H1 (cell line): ENCODE measurements around the gene PYGL. TPM values are rescaled to one million over a fixed set of nuclear protein-coding genes. Genes with fewer than 3 reads are reported as not detected.
"Not testable (repeated sequence)": the region's sequence is repeated elsewhere in the genome, so short reads cannot be mapped to it uniquely, and the experiment has no call there.

Experiments used
- CTCF ChIA-PET: fragments of 300-600 bp; sonication (Branson Sonifier 250); formaldehyde crosslinking; loops from one replicate; lab custom pipeline; 2021; ENCODE audit not compliant: partially characterized antibody; lab: Charles Lee
- POLR2A ChIA-PET: fragments of 300-600 bp; sonication (Branson Sonifier 250); formaldehyde crosslinking; loops from one replicate; lab custom pipeline; 2021; ENCODE audit warnings: inconsistent platforms; ENCODE audit not compliant: partially characterized antibody; lab: Charles Lee
- DNase-seq, 2 experiments: peaks; one replicate each; pipeline versions ENCODE4 v3.0.0 to v3.0.0-alpha.2; 2010 to 2022; ENCODE audit warnings: low spot score in 2 of 2, low read depth in 1 of 2, mixed read lengths in 1 of 2
- FAIRE-seq: peaks from 2 replicates; lab custom pipeline; 2011; peaks lifted over from hg19 to GRCh38; lab: Jason Lieb, UNC
- H2AFZ ChIP-seq: 2 replicates; pipeline ENCODE4 v1.8.1; 2012; ENCODE audit warnings: low read length, inconsistent platforms
- H2AK5ac ChIP-seq: 2 replicates; pipeline ENCODE4 v1.6.1; 2013; ENCODE audit warnings: low read depth, low read length
- H2BK120ac ChIP-seq: replicated peaks from 2 replicates; pipeline ENCODE3; 2013; ENCODE audit warnings: low read depth, low read length, inconsistent platforms
- H2BK12ac ChIP-seq: 2 replicates; pipeline ENCODE4 v1.6.1; 2013; ENCODE audit warnings: low read depth, low read length
- H2BK15ac ChIP-seq: 2 replicates; pipeline ENCODE4 v1.6.1; 2013; ENCODE audit warnings: low read length
- H2BK20ac ChIP-seq: 2 replicates; pipeline ENCODE4 v1.6.1; 2013; ENCODE audit warnings: low read length
- H2BK5ac ChIP-seq: 2 replicates; pipeline ENCODE4 v1.6.1; 2013; ENCODE audit warnings: low read depth, low read length
- H3K14ac ChIP-seq: 2 replicates; pipeline ENCODE4 v1.6.1; 2013; ENCODE audit warnings: inconsistent platforms; ENCODE audit not compliant: insufficient read length
- H3K18ac ChIP-seq: 2 replicates; pipeline ENCODE4 v1.6.1; 2013; ENCODE audit warnings: low read length; ENCODE audit errors: extremely low read depth
- H3K23ac ChIP-seq: 2 replicates; pipeline ENCODE4 v1.6.1; 2013; ENCODE audit warnings: inconsistent platforms; ENCODE audit not compliant: insufficient read length
- H3K23me2 ChIP-seq: 2 replicates; pipeline ENCODE4 v1.6.1; 2013; ENCODE audit warnings: low read depth, low read length
- H3K27ac ChIP-seq: 2 replicates; pipeline ENCODE4 v1.6.1; 2011; ENCODE audit warnings: low read depth, low read length, inconsistent platforms
- H3K27me3 ChIP-seq, 4 experiments: replicated peaks in 1 of 4; 1 replicate in 1 of 4; 2 replicates in 3 of 4; pipeline versions ENCODE4 v1.6.1 to v1.8.1; 2011 to 2013; ENCODE audit warnings: low read length in 3 of 4, mild to moderate bottlenecking in 3 of 4, inconsistent platforms in 2 of 4, mixed read lengths in 2 of 4, moderate library complexity in 1 of 4; ENCODE audit not compliant: control insufficient read depth in 3 of 4, insufficient read depth in 3 of 4; ENCODE audit errors: extremely low read depth in 1 of 4
- H3K36me3 ChIP-seq, 4 experiments: 2 replicates each; pipeline versions ENCODE4 v1.6.1 to v1.8.1; 2011 to 2013; ENCODE audit warnings: mild to moderate bottlenecking in 4 of 4, low read length in 3 of 4, moderate library complexity in 2 of 4, control low read depth in 1 of 4, inconsistent platforms in 1 of 4; ENCODE audit not compliant: insufficient read depth in 4 of 4, control insufficient read depth in 2 of 4
- H3K4ac ChIP-seq: replicated peaks from 2 replicates; pipeline ENCODE3; 2013; ENCODE audit warnings: low read length, low read depth, mixed read lengths, inconsistent platforms; ENCODE audit not compliant: insufficient read length
- H3K4me1 ChIP-seq, 4 experiments: replicated peaks in 1 of 4; 1 replicate in 1 of 4; 2 replicates in 3 of 4; pipeline versions ENCODE4 v1.6.1 to v1.8.1; 2011 to 2013; ENCODE audit warnings: low read length in 3 of 4, inconsistent platforms in 2 of 4, mixed read lengths in 1 of 4; ENCODE audit not compliant: insufficient read depth in 4 of 4, control insufficient read depth in 3 of 4
- H3K4me2 ChIP-seq, 2 experiments: 2 replicates each; pipeline versions ENCODE4 v1.6.1 to v1.8.1; 2011 to 2013; ENCODE audit warnings: low read depth in 2 of 2, low read length in 2 of 2, control low read depth in 1 of 2, inconsistent platforms in 1 of 2, mild to moderate bottlenecking in 1 of 2; ENCODE audit not compliant: insufficient read depth in 1 of 2
- H3K4me3 ChIP-seq, 4 experiments: fragments of 200-600, 300-600 bp in 1 of 4; sonication (generic), shearing (Covaris generic), sonication (Bioruptor Twin) in 1 of 4; 2 replicates each; pipeline versions ENCODE4 v1.5.1 to v1.8.1; 2011 to 2016; ENCODE audit warnings: low read length in 4 of 4, low read depth in 3 of 4, control low read depth in 2 of 4, inconsistent platforms in 2 of 4, mild to moderate bottlenecking in 2 of 4, mixed read lengths in 1 of 4, moderate library complexity in 1 of 4; ENCODE audit not compliant: insufficient read depth in 2 of 4; ENCODE audit errors: extremely low read depth in 1 of 4
- H3K56ac ChIP-seq: replicated peaks from 2 replicates; pipeline ENCODE3; 2013; ENCODE audit warnings: low read depth, mild to moderate bottlenecking, mixed read lengths, low read length, inconsistent platforms; ENCODE audit not compliant: insufficient read length
- H3K79me1 ChIP-seq: 2 replicates; pipeline ENCODE4 v1.6.1; 2013; ENCODE audit warnings: low read depth, low read length, control low read depth
- H3K79me2 ChIP-seq, 2 experiments: 2 replicates each; pipeline versions ENCODE4 v1.6.1 to v1.8.1; 2012 to 2013; ENCODE audit warnings: low read length in 2 of 2, mild to moderate bottlenecking in 2 of 2, inconsistent platforms in 1 of 2; ENCODE audit not compliant: insufficient read depth in 2 of 2, control insufficient read depth in 1 of 2
- H3K9ac ChIP-seq, 4 experiments: replicated peaks in 1 of 4; 1 replicate in 1 of 4; 2 replicates in 3 of 4; pipeline versions ENCODE4 v1.6.1 to v1.8.1; 2011 to 2013; ENCODE audit warnings: low read depth in 3 of 4, low read length in 3 of 4, control low read depth in 2 of 4, mild to moderate bottlenecking in 2 of 4, moderate library complexity in 2 of 4, inconsistent platforms in 1 of 4; ENCODE audit errors: extremely low read depth in 1 of 4
- H3K9me3 ChIP-seq, 2 experiments: 2 replicates each; pipeline versions ENCODE4 v1.6.1 to v1.8.1; 2012 to 2013; ENCODE audit warnings: mild to moderate bottlenecking in 2 of 2, moderate library complexity in 2 of 2, control low read depth in 1 of 2, inconsistent platforms in 1 of 2, low read depth in 1 of 2, low read length in 1 of 2, mixed read lengths in 1 of 2; ENCODE audit not compliant: insufficient read depth in 2 of 2
- H4K20me1 ChIP-seq, 2 experiments: replicated peaks in 1 of 2; 2 replicates each; pipeline versions ENCODE3 to v1.8.1; 2011 to 2013; ENCODE audit warnings: inconsistent platforms in 2 of 2, low read length in 2 of 2, mild to moderate bottlenecking in 1 of 2; ENCODE audit not compliant: insufficient read depth in 2 of 2, control insufficient read depth in 1 of 2
- H4K5ac ChIP-seq: 2 replicates; pipeline ENCODE4 v1.6.1; 2013; ENCODE audit warnings: low read length, low read depth, mixed read lengths, inconsistent platforms; ENCODE audit not compliant: insufficient read length
- H4K8ac ChIP-seq: 2 replicates; pipeline ENCODE4 v1.8.0; 2013; ENCODE audit warnings: mild to moderate bottlenecking, moderate library complexity, low read length, inconsistent platforms; ENCODE audit not compliant: insufficient read depth; ENCODE audit errors: extremely low read depth
- H4K91ac ChIP-seq: replicated peaks from 2 replicates; pipeline ENCODE3; 2013; ENCODE audit warnings: low read length, mixed read lengths, inconsistent platforms; ENCODE audit not compliant: insufficient read length
- CHD1 ChIP-seq: IDR thresholded peaks from 2 replicates; pipeline ENCODE4 v1.6.1; 2012; ENCODE audit warnings: low read depth, low read length, improper control_type of control experiment
- EGR1 ChIP-seq: IDR thresholded peaks from 2 replicates; pipeline ENCODE4 v1.6.1; 2011; ENCODE audit warnings: low read depth, low read length, borderline replicate concordance
- RFX5 ChIP-seq: IDR thresholded peaks from 2 replicates; pipeline ENCODE4 v1.6.1; 2011; ENCODE audit warnings: low read depth, low read length, improper control_type of control experiment, borderline replicate concordance
- TAF1 ChIP-seq: IDR thresholded peaks from 2 replicates; pipeline ENCODE4 v1.6.1; 2011; ENCODE audit warnings: mild to moderate bottlenecking, low read depth, low read length
- TCF12 ChIP-seq: IDR thresholded peaks from 2 replicates; pipeline ENCODE4 v1.6.1; 2011; ENCODE audit warnings: low read depth, mild to moderate bottlenecking, low read length
- WGBS, 2 experiments: shearing (Covaris generic) in 1 of 2; methylation state at CpG; one replicate each; pipeline versions ENCODE4 v1.1.6 to v1.1.7; 2013 to 2015; ENCODE audit warnings: low lambda C conversion rate in 2 of 2, mixed read lengths in 2 of 2, inconsistent platforms in 1 of 2, low coverage in 1 of 2, missing lambda C conversion rate in 1 of 2; ENCODE audit not compliant: insufficient replicate concordance in 2 of 2, insufficient coverage in 1 of 2, insufficient read length in 1 of 2; ENCODE audit errors: extremely low coverage in 1 of 2, missing lambda C conversion rate in 1 of 2; 5-methylcytosine and 5-hydroxymethylcytosine counted together
- polyA plus RNA-seq, 7 experiments: library from polyadenylated mRNA; depleted of rRNA in 3 of 7; stranded (reverse) in 5 of 7; unstranded in 2 of 7; fragments of >200 nt in 5 of 7; fragments of 200-250 nt in 2 of 7; gene quantifications; 1 replicate in 5 of 7; 2 replicates in 1 of 7; 4 replicates in 1 of 7; pipeline versions ENCODE4 v1.2.1 to v1.2.3, GENCODE V29; 2011 to 2013; ENCODE audit warnings: missing spikeins in 2 of 7, mixed read lengths in 2 of 7
- total RNA-seq: library from RNA; stranded (reverse); fragmentation: NEBNext Ultra II Directional; extraction: Animal tissue kit (Norgen Biotek cat#: 25700); gene quantifications from 2 replicates; pipeline ENCODE4 v1.2.1, GENCODE V29; 2021

The PYGL gene
- total and polyA plus RNA-seq, 2 of the 8 experiments (the other 6 are each of a cell fraction or from before 2014, with no cell fraction given): 26.1 to 50.5 TPM

DNA sequence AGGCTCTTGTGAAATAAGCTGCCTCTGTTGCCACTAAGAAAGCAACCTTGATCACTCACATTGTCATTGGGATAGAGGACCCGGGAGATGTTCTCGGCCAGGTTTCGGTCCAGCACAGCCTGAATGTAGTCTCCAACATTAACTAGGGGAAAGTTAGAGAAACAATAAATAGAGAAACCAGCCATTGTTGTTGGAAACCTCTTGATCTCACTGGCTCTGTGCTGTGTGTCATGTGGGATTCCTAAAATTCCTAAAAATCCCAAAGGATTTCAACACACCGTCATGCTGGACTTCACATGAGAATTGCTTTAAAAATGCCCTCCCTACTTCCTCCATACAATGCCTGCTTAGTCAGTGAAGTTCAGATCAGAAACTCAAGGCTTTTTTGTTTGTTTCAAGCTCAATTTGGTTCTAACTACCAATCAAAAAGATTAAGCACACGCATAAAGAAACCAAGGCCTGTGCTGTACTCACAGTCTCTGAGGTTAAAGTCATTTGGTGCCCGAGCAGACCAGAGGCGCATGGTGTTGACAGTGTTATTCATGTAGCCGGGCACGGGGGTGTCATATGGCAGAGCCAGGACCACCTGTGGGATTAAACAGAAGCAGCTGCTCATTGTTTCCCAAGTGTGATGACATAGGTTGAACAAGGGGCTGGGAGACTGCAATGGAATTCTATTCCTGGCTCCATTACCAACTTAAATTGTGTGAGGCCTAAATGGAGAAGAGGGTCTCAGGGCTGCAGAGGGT lies 23.6 kb downstream of the PYGL start (continued):
- TF ChIP-seq TAF1 (no peak), EGR1 (no peak), TCF12 (no peak), RFX5 (no peak), CHD1 (no peak)

DNA sequence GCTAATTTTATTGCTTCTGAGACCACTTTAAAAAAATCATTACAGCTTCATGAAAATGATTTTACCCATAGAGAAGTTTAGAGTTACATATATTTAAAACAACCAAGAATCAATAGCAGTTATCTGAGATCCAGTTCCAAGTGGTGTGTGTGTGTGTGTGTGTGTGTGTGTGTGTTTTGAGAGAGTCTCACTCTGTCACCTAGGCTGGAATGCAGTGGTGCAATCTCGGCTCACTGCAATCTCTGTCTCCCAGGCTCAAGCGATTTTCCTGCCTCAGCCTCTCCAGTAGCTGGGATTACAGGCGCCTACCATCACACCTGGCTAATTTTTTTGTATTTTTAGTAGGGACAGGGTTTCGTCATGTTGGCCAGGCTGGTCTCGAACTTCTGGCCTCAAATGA lies 24.8 kb downstream of the PYGL start:
- H2BK5ac ChIP-seq, H4K20me1 ChIP-seq, H2AK5ac ChIP-seq, H3K79me2 ChIP-seq, H2BK12ac ChIP-seq, H2BK15ac ChIP-seq, H3K27me3 ChIP-seq, H2BK20ac ChIP-seq, H3K14ac ChIP-seq, H3K56ac ChIP-seq, H3K23me2 ChIP-seq, H2AFZ ChIP-seq, H3K4me1 ChIP-seq, H3K23ac ChIP-seq, H4K8ac ChIP-seq, H3K79me1 ChIP-seq, H2BK120ac ChIP-seq, H3K18ac ChIP-seq, H3K9me3 ChIP-seq, H3K4me3 ChIP-seq, FAIRE-seq, H3K4me2 ChIP-seq, H4K91ac ChIP-seq, H4K5ac ChIP-seq, H3K9ac ChIP-seq, DNase-seq, H3K27ac ChIP-seq, H3K4ac ChIP-seq, POLR2A ChIA-PET: not testable (repeated sequence)
- CTCF ChIA-PET: interaction anchor here (0.7 to 1.1 kb wide), 3 partner anchors 10 to 118 kb away, joined by 3 to 4 read pairs (median 3); no protein-coding TSS in a partner anchor
- 80% methylated on average over 5 of the region's 5 CpGs; no CpG with 5 or more reads in 1 of the 2 experiments for WGBS, 2 experiments
- peaks cover 2 to 20% (median 12%) of the 10 kb centered on the region in 4 experiments; a peak in 6 of 8 replicates for H3K36me3 ChIP-seq
